HG03045 (cell line): ENCODE data around the gene S100PBP.

ENCODE experiments used
- ATAC-seq: cut with Tn5 transposase; IDR thresholded peaks from one replicate; pipeline ENCODE4 v1.9.1; 2021; ENCODE audit warnings: mild to moderate bottlenecking, moderate library complexity; ENCODE audit not compliant: unreplicated experiment

S100PBP gene

DNA sequence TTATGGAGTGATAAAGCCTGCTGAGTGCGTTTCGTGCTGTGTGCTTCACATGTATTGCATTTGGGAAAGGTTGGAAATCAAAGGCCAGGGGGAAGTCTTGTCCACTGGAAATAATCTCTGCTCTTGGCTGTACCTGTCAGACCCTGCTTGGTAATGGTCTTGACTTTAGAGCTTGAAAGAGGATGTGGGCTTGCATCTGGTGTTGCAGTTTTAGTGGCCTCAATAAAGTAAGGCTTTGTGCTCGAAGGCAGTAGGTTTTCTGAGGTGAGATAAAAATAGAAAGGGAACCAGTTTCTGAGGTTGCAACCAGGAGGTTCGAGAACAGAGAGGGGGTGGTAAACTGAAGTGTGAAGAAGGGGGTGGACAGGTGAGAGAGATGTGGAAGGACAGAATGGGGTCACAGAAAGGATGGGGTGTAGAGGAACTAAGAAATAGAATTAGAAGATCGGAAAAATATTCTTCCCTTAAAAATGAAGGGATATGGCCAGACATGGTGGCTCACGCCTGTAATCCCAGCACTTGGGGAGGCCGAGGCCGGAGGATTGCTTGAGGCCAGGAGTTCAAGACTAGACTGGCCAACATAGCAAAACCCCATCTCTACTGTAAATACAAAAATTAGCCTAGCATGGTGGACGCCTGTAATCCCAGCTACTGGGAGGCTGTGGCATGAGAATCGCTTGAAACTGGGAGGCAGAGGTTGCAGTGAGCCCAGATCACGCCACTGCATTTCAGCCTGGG, 1.5 kb downstream of the S100PBP start:
- ATAC-seq = no peak

DNA sequence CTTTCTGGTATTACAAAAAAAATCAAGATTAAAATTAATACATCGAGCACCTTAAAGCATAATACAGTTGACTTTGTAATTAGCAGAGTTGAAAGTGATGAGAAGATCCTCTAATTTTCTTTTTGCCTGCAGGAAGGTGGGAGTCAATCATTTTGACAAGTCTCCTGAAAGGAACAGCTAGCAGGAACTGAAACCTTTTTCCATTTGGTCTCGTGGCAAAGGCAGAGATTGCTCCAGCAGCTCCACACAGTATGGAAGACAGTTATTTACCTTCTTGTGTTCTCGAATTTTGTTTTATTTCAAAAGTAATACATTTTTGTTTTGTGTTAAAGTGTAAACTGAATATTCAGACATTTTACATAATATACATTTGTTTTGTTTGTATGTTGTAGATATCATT, 7.7 kb downstream of the S100PBP start:
- no peak for ATAC-seq

DNA sequence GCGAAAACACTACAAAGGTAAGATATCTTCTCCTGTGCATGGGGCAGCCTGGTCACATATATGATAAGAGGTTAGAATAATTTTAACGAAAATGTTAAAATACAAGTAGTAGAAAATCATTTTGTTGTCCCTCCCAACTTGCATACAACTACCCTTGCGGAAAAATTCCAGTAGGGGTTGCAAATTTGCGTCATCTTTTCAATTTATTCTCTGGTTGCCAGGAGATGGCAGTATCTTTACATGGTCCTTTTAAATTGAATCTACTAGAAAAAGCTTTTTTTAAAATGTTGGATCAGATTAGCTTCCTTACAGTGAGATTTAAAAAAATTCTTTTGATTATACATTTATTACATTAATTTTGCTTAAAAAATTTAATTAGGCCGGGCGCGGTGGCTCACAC, 10.9 kb downstream of the S100PBP start:
- no peak for ATAC-seq

DNA sequence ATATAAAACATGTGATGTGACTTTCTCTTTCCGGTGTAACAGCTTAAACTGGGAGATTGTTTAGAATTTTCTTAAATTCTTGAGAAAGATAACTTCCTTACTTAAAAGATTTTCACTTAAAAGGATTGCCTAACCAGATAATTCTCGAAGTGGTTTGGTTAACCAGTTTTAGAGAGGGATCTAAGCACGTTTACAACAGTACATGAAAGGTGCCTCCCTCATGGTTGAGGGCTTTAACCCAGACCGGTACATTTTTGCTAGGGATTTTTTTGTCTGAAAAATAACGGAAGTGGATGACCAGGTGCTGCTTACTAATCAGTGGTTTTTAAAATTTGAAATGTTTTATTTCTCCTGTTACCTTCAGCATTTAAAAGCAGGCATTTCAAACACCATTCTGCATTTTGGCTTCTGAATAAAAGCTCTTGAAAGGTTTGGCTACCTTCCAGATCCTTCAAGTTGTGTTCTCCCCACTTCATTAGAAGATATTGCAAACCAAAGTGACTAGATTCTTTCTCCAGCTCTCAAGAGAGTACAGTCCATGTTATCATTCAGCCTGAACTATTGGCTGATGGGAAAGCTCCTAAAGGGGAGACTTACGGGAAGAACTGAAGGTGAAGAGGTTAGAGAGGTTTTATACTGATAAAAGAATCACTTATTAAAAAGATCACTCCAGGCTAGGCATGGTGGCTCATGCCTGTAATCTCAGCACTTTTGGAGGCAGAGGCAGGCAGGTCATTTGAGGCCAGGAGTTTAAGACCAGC, 12.8 kb downstream of the S100PBP start:
- ATAC-seq = no peak

DNA sequence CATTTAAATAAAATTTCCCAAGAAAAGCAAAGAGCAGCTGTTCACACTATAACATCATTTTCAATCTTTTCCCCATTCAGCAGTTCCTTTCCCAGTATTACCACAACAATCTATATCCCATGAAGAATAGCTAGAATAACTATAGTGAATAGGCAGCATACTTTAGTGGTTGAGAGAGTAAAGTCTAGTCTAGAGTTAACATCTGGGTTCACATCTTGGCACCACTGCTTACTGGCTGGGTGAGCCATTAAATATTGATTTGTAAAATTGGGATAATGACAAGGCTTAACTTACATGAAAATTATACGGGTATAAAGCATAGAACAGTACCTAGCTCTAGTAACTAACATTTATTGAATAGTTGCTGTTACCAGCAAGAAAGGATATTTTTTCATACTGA, 14.4 kb downstream of the S100PBP start:
- no peak for ATAC-seq

DNA sequence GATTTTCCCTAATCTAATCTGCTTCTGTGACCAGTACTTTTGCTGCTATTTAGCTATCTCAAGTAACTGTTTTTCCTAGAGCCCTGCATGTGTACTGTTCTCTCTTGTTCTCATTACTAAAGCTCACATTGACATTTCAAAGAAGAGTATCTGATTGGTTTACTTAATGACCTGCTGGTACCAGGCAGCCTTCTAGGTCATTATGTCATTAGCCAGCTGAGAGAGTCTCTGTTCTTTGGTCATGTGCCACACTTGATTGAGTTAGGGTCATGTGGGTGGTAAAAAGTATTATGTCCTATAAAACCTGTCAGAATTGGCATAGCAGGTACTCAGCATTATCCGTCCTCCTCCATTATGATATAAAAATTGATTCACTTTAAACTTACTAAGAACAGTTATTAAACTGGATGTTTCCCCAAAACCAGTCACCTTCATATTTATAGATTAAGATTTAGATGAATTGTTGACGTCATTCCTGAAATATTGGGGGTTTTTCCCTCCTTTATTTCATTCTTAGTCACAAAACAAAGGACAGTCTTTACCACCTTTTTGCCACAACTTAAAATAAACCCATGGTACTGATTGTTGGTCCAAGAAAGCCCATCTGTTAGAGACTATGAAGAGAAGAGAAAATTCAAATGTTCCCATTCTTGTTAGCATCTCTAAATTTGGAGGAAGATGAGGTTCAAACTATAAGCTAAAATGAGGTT, 31.1 kb downstream of the S100PBP start:
- ATAC-seq = no peak

DNA sequence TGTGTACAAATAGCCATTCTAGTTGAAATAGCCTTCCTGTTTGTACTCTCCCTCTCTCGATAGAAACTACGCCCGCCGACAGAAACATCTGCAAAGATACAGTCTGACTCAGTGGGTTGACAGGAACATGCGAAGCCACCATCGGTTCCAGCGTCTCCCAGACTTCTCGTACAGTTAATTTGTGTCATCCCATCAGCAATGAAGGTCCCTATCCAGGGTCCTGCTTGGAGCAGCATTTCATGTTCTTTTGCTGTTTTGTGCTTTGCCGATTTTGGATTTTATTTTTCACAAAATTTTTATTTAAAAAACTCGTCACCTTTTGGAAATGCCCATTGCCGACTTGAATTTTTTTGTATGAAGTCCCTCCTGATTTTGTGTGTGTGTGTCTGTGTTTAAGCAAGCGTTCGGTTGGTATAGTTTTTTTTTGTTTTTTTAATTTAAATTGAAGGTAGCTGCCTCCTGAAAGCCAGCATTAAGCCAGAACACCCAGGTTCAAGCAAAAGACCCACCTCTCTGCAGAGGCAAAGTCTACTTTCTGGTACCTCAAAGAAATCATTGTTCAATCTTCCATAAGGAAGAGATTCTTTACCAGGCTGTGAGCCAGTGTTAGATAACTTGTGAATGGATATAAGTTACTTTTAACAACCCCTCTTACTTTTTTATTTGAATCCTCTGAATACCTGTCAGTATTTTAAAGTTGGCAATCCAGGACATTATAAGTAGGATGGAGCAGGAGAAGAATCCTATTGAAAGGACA, 38.6 kb downstream of the S100PBP start:
- no peak for ATAC-seq

DNA sequence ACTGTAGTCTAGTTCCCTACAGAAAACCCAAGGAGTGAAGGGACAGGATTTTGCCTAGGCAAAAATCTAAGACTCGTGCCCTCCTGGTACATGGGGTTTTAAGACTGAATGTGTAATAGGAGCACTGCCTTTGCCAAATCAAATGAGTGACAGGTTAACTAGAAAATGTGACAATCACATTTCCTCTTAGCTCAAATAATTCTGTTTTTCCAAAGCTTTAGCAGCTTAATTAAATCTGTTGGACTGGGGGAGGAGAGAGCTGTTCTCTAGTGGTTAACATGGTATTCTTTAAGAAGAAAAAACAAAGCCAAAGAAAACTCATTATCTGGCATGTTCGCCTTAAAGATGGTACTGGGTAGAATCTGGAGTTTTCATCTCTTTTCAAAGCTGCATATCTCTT, 40.7 kb downstream of the S100PBP start:
- no peak for ATAC-seq

DNA sequence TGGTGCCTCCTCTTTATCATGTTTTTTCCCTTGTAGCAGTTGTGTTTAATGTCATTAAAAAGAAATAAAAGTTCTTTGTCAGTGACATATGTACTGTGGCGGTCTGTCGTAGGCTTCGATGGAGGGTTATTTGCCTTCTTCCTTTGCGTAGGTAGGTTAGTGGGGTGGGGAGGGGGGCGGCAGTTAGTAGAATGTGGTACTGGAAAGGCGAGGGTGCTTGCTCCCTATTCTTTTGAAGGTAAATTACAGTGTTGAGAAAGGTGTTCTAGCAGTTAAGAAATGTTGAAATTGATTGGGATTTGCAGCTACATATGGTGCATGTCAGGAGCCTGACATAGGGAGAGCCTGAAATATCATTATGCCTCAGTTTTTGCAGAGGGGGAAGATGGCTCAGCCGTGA, 41.3 kb downstream of the S100PBP start:
- ATAC-seq = no peak

DNA sequence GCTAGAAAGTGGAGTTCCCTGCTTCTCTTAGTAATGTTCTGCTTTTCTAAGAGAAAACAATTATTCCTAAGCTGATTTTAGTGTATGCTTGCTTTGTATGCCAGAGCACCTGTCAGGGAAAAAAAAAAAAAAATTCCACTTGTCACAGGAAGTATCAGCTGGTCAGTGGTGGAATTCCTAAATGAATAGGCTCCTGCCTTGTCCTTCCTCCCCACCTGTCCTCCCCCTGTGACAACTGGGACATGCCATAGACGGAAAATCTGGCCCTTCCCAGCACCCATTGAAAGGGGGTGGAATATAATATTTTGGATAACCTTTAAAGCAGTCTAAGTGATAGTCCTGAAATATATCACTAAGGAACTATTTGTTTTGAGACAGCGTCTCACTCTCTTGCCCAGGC, 42.5 kb downstream of the S100PBP start:
- no peak for ATAC-seq

DNA sequence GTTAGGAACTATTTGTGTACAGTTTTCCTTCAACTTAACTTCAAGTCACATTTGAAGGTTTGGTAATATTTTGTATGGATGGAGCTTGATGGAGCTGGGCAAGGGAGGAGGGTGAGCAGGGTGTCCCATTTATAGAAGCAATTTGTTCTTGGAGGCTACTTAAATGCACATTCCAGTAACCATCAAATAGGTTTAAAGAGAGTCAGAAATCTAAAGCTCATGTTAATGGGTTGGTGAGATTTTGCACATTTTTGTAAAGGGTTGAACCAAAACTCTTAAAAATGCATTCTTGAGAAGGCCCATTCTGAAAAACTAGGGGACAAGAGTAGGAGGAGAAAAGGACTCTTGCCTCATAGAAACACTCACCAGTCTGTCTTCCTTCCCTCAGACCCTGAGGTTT, 43.1 kb downstream of the S100PBP start:
- no peak for ATAC-seq

DNA sequence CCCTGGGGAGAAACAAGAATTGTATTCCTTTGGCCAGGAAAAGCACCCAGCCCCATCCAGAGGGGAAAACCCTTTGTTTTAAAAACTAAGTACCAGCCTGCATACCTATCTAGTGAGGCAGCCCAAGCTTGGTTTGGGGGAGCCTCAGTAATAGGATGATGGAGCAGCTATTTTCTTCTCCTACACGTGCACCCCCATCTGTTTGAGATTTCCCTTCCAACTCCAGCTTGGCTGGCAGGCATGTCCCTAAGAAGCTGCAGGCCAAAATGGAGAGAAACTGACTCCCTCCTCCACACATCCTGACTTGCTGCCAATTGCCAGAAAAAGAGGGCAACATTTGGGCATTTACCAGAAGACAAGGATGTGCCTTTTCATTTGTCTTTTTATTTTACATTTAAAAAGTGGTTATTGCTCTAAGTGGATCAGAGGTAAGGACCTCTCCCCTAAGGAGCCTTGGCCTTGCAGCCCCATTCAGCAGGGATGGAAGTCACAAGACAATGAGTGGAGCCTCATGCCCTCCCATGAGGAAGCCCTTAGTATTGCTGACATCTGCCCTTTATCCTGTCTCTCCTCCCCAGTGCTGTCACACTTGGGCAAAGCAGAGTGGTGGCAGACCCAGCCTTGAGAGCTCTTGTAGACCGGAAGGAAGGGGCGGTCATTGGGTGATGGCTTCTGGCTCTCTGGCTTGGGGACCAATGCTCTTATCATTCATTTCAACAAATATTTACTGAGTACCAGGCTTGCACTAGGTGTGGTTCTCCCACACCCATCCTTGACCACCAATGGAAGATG, 44.6 kb downstream of the S100PBP start:
- ATAC-seq = no peak

DNA sequence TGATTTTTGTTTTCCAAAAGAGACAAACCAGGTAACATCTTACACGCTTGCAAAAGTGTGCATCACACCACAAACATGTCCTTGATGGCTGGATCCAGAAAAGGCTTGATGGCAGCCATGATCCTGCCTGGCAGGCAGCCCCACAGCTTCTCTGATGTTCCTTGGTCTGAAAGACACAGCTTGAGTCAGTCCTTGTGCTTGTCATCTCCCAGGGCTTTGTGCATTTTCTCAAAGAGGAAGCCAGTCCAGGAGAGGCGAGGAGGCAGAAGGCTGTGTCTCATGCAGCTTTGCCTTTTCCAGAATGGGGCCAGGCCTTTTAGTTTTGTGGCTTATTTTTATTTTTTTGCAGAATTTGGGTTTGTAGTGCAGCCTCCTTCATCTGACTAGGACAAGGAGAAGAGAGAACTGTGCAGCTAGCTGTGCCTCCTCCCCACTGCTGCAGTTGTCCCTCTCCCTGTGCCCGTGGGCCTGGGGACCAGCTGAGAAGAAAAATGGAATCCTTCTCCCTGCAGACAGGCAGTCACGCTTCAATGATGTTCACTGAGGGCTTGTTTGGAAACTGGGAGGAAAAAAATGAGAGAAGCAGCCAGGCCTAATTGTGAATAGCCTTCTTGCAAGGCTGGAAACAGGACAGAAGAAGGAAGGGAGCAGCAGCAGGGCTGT, 45.9 kb downstream of the S100PBP start:
- ATAC-seq = no peak

DNA sequence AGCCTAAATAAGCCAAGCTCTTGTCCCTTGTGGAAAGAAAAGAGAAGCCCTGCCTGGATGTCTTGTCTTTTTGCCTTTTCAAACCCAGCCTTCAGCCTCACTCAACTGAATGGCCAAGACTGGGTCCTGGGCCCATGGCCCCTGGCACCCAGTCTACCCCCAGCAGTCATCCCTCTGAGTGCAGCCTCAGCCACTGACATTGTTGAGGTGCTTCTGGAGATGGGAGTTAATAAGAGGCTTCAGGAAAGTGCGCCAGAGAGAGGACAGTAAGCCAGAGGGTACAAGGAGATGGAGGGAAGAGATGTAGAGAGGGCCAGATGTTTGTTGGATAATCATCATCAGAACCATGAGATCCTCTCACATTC, 46.4 kb downstream of the S100PBP start:
- ATAC-seq = no peak

DNA sequence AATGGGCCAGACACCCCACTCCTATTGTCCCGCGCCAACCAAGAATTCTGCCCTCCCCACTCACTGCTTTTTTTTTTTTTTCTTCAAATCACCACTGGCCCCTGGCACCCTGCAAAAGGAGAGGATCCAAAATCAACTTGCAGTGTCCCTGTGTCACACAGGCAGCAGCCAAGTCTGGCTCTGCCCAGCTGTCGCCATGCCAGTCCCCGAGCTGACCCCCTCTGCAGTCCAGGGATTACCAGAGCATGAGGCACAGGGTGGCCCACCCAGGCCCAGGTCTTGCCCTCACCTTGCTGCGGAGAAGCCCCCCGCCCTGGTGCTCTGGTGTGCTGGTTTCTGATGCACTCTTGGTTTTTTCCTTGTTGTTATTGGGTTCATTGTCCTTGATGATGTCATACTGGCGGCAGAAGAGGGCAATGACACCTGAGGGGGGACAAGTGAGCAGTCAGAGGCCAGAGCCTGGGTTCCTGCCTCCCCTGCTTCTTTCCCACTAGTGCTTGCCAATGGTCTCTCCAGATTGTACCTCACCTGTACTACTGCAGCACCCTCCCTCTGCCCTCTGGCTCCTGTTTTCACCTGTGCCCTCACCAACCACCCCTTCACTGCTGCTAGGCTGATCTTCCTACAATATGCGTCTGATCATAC, 47.0 kb downstream of the S100PBP start:
- ATAC-seq = no peak

DNA sequence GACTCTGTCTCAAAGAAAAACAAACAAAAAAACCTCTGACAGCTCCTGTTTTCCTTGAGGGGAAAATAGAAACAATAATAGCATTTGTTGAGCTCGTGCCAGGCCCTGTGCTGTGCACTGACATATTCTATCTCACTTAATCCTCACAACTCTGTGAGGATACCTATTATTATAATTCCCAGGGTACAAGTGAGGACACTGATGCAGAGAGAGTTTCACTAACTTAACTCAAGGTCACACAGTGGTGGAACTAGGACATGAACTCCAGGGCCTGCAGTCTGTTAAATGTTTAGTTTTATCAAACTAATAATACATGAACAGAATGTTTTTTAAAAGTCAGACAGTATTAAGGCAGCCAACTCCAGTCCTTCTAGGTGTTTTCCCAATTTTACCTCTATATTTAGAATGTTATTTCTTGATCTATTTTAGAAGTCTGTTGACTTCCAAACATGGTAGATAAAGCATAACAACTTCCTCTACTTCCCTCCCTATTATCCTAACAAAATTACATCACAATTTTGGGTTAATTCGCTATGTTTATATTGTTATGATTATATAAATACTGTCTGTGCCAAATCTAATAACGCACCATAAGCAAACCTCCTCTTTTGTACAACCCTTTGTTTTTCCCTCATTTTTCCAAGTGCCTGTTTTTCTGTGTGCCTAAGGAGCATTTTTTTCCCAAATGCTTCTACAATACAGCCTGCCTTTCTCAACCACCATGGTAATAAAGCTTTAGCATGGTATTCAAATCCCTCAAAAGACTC, 48.4 kb downstream of the S100PBP start:
- ATAC-seq = no peak

DNA sequence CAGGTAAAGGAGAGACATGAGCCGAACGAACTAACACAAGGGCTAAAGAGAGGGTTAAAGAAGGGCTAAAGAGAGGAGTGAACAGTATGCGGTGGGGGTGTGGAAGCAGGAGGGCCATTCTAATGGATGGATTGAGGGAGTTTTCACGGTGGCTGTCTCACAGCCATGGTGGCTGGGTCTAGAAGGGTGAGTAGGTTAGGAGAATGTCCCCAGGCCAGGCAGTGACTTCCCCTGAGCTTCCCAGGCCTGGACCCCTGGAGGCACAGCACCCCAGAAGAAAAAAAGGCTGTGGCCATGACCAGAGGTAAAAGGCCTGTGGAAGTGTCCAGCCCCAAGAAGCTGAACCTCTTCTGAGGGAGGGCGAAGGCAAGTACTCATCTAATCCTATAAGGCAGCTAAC, 49.7 kb downstream of the S100PBP start:
- no peak for ATAC-seq

DNA sequence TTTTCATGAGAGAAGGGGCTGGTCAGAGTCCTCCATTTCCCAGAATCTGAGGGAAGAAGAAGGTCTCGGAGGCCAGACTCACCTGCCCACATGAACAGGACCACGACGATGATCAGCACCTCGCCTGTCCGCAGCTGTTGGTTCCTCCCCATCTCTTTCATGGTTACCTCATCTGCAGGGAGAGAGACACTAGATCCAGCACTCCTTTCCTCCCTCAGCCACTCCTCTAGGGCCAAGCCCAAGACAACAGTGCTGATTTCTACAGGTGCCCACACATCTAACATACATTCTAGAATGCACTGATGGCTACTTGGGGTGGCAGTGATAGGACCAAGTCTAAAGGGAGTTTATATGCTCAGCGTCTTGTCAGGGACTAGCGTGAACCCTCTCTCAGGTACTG, 50.2 kb downstream of the S100PBP start:
- ATAC-seq = no peak

DNA sequence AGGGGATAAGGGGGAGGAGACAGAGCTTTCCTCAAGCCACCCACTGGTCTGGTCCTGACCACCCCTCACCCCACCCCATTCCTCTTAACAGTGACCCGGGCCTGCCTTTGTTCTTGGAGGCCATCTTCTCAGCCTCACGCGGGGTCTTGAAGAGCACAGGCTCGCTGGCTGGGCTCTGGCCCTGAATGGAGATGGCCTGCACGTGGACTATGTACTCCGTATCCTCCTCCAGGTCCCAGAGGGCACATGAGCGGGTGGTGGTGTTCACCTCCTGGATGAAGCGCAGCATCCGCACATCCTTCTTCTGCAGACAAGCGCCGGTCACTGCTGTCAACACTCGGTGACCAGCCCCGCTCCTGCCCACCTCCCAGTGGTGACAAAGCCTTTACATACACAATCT, 50.6 kb downstream of the S100PBP start:
- ATAC-seq = no peak
